DND-41 (cell line): ENCODE results near the gene ENAH.

ENCODE experiments used
- CTCF ChIP-seq: IDR thresholded peaks from 2 replicates; pipeline ENCODE4 v1.5.1; 2012; ENCODE audit warnings: borderline replicate concordance, low read length, moderate library complexity, mild to moderate bottlenecking; ENCODE audit not compliant: poor library complexity, severe bottlenecking; ENCODE audit errors: extremely low read depth
- EZH2 ChIP-seq: IDR thresholded peaks from 3 replicates; pipeline ENCODE4 v1.6.1; 2012; ENCODE audit warnings: borderline replicate concordance, low read depth, mild to moderate bottlenecking, moderate library complexity, low read length, inconsistent platforms; ENCODE audit not compliant: severe bottlenecking

GRCh38 chr1:225555821-225556220 lies 97.1 kb downstream of the ENAH start:
- TF ChIP-seq CTCF (no peak), EZH2 (no peak)
